CD4-positive, alpha-beta T cell treated with Interleukin-15 for 4 hours (primary cell): Measurements from ENCODE around the gene PA2G4.
A peak's percentile ranks its signal among the peaks of the same experiment; 100 is the strongest.
"Not testable (repeated sequence)": the region's sequence is repeated elsewhere in the genome, so short reads cannot be mapped to it uniquely, and the experiment has no call there.

ENCODE experiments used
- DNase-seq: peaks from one replicate; pipeline ENCODE4 v3.0.0-alpha.2; 2020; ENCODE audit warnings: low spot score

PA2G4 gene

GRCh38 chr12:56101045-56101444, 3.3 kb upstream of the PA2G4 start:
- no peak for DNase-seq

- no peak for DNase-seq
Measured at GRCh38 chr12:56102683-56103065, 1.7 kb upstream of the PA2G4 start.

- peak; percentile 43 for DNase-seq
Measured at GRCh38 chr12:56103066-56103711, 1.2 kb upstream of the PA2G4 start.

- DNase-seq: no peak
Measured at GRCh38 chr12:56103823-56104108, 593 bp upstream of the PA2G4 start.

GRCh38 chr12:56104815-56105608, 653 bp downstream of the PA2G4 start:
- DNase-seq: no peak

GRCh38 chr12:56105609-56105902, 1.2 kb downstream of the PA2G4 start:
- no peak for DNase-seq

GRCh38 chr12:56107242-56107641, 2.9 kb downstream of the PA2G4 start:
- no peak for DNase-seq

- DNase-seq: no peak
Measured at GRCh38 chr12:56110571-56110970, 6.2 kb downstream of the PA2G4 start.

GRCh38 chr12:56114084-56114483, 9.7 kb downstream of the PA2G4 start:
- DNase-seq: no peak

GRCh38 chr12:56115329-56115728, 11.0 kb downstream of the PA2G4 start:
- DNase-seq: no peak

GRCh38 chr12:56116267-56117081, 12.1 kb downstream of the PA2G4 start, which contains the start of gene RPL41:
TSS of gene RPL41 (plus strand) at chr12:56116633.
- DNase-seq: peak; percentile 94

- not testable (repeated sequence) for DNase-seq
Measured at GRCh38 chr12:56117082-56117706, 12.8 kb downstream of the PA2G4 start.

GRCh38 chr12:56117778-56118687, 13.7 kb downstream of the PA2G4 start, which contains the start of gene ZC3H10:
TSS of gene ZC3H10 (plus strand) at chr12:56118266. CDS start at chr12:56120563, 2,297 bp downstream.
- peak; percentile 99 for DNase-seq

- DNase-seq: no peak
Measured at GRCh38 chr12:56118688-56119357, 14.5 kb downstream of the PA2G4 start.

- peak; percentile 74 for DNase-seq
Measured at GRCh38 chr12:56119361-56119796, 15.0 kb downstream of the PA2G4 start.

- no peak for DNase-seq
Measured at GRCh38 chr12:56120158-56120846, 15.9 kb downstream of the PA2G4 start.

GRCh38 chr12:56121204-56121870, 17.0 kb downstream of the PA2G4 start:
- no peak for DNase-seq

GRCh38 chr12:56122637-56123036, 18.3 kb downstream of the PA2G4 start:
- DNase-seq: no peak

GRCh38 chr12:56124133-56124532, 19.8 kb downstream of the PA2G4 start:
- no peak for DNase-seq
